NT2/D1 (cell line): ENCODE measurements around the gene PYM1.
"Not testable (repeated sequence)": the region's sequence is repeated elsewhere in the genome, so short reads cannot be mapped to it uniquely, and the experiment has no call there.

Experiments used
- DNase-seq: peaks from one replicate; pipeline ENCODE4 v3.0.0-alpha.2; 2011; ENCODE audit warnings: low read depth, low spot score
- H3K27me3 ChIP-seq: 2 replicates; pipeline ENCODE4 v1.6.0; 2011; ENCODE audit warnings: mild to moderate bottlenecking; ENCODE audit not compliant: insufficient read length, insufficient read depth
- H3K36me3 ChIP-seq: 2 replicates; pipeline ENCODE4 v1.6.1; 2011; ENCODE audit warnings: mild to moderate bottlenecking, low read length, mixed read lengths; ENCODE audit not compliant: insufficient read depth, insufficient read length
- H3K4me1 ChIP-seq: 2 replicates; pipeline ENCODE4 v1.5.1; 2011; ENCODE audit not compliant: insufficient read depth, insufficient read length
- H3K4me3 ChIP-seq: 2 replicates; pipeline ENCODE4 v1.5.1; 2011; ENCODE audit warnings: low read depth; ENCODE audit not compliant: insufficient read length
- H3K9ac ChIP-seq: 2 replicates; pipeline ENCODE4 v1.6.0; 2011; ENCODE audit warnings: low read depth; ENCODE audit not compliant: insufficient read length
- H3K9me3 ChIP-seq: 2 replicates; pipeline ENCODE4 v1.5.1; 2011; ENCODE audit warnings: mild to moderate bottlenecking, low read length; ENCODE audit not compliant: insufficient read depth
- SUZ12 ChIP-seq: IDR thresholded peaks from 2 replicates; pipeline ENCODE4 v1.6.1; 2011; ENCODE audit not compliant: insufficient read length, insufficient read depth; ENCODE audit errors: extremely low read depth
- YY1 ChIP-seq: IDR thresholded peaks from 2 replicates; pipeline ENCODE4 v1.6.1; 2011; ENCODE audit not compliant: insufficient read length, insufficient read depth
- ZNF274 ChIP-seq: IDR thresholded peaks from 2 replicates; pipeline ENCODE4 v1.6.1; 2011; ENCODE audit warnings: mild to moderate bottlenecking, low read depth, low read length

PYM1 gene

DNA sequence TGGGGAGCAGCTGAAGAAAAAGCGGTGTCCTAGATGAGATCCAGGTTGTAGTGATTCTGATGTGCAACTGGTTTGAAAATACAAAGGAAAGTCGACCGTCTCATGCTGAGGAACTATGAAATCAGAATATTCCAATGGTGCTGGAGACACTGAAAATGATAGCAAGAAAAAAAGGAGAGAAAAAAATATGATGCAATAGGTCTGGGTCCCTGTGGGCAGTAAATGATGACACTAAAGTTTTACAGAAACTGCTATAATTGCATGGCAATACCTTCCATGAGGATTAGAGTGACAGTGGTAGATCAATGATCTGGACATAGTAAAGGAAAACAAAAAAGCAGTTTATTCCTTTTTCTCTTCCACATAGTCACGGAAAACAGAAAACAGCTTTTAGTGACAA, 2.3 kb downstream of the PYM1 start:
- no peaks in the 10 kb centered on the region for H3K9me3 ChIP-seq
- TF ChIP-seq ZNF274, result no peak
- no peak for TF ChIP-seq SUZ12
- no peak for TF ChIP-seq YY1
- no peak for DNase-seq
- peaks cover 44% of the 10 kb centered on the region for H3K36me3 ChIP-seq
- no peak overlapping the region for H3K9ac ChIP-seq
- H3K4me3 ChIP-seq, result no peak overlapping the region
- H3K27me3 ChIP-seq, result no peaks in the 10 kb centered on the region
- H3K4me1 ChIP-seq, result peaks cover 2% of the 10 kb centered on the region

DNA sequence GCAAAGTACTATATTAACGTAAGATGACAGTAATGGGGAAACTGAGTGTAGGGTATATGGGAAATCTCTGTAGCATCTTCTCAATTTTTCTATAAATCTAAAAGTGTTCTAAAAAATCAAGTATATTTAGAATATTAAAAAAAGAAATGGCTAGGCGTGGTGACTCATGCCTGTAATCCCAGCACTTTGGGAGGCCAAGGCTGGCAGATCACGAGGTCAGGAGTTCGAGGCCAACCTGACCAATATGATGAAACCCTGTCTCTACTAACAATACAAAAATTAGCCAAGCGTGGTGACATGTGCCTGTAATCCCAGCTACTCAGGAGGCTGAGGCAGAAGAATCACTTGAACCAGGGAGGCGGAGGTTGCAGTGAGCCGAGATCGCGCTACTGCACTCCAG, 4.0 kb downstream of the PYM1 start:
- H3K9me3 ChIP-seq, H3K9ac ChIP-seq, H3K4me3 ChIP-seq, DNase-seq, H3K4me1 ChIP-seq, H3K27me3 ChIP-seq: not testable (repeated sequence)
- peaks cover 47% of the 10 kb centered on the region for H3K36me3 ChIP-seq

DNA sequence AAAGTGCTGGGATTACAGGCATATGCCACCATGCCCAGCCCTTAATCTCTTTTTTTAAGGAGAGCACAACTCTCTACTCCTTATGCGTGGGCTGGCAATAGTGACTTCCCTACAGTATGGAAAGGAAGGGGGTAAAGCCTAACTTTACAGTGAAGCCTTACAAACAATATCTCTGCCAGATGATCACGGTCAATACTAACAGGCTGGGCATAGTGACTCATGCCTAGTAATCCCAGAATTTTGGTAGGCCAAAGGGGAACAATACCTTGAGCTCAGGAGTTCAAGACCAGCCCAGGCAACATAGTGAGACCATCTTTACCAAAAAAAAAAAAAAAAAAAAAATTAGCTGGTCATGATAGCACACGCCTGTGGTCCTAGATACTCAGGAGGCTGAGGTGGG, 5.6 kb downstream of the PYM1 start:
- H3K9ac ChIP-seq, result no peak overlapping the region
- TF ChIP-seq ZNF274 (no peak), SUZ12 (no peak), YY1 (no peak)
- peaks cover 47% of the 10 kb centered on the region for H3K36me3 ChIP-seq
- peaks cover 2% of the 10 kb centered on the region for H3K4me1 ChIP-seq
- DNase-seq, result no peak
- H3K27me3 ChIP-seq, result no peaks in the 10 kb centered on the region
- H3K4me3 ChIP-seq, result no peak overlapping the region
- no peaks in the 10 kb centered on the region for H3K9me3 ChIP-seq

DNA sequence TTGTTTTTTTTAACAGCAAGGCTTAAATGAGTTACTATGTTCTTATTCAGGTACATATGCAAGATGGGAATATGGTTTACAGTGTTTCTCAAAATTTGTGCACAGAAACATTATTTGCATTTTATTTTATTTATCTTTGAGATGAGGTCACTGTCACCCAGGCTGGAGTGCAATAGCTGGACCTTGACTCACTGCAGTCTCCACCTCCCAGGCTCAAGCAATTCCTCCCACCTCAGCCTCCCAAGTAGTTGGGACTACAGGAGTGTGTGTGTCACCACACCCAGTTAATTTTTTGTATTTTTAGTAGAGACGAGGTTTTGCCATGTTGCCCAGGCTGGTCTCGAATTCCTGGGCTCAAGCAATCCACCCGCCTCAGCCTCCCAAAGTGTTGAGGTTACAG, 8.7 kb downstream of the PYM1 start:
- H3K4me1 ChIP-seq, DNase-seq, H3K4me3 ChIP-seq, H3K27me3 ChIP-seq, H3K9ac ChIP-seq, H3K9me3 ChIP-seq: not testable (repeated sequence)
- H3K36me3 ChIP-seq, result peaks cover 40% of the 10 kb centered on the region

DNA sequence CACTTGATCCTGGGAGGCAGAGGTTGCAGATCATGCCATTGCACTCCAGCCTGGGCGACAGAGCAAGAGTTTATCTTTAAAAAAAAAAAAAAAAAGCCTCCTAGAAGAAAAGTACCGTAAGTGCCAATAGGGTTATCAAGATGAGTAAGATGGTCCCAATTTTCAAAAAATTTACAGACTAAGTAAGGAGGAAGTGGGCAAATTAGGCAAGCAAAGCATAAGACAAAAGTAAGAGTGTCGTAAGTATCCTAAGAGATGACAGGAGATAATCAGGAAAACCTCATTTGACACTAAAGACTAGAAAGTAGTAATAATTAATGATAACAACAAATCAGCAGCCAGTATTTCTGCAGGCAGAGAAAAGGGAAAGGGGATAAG, 12.2 kb downstream of the PYM1 start:
- H3K36me3 ChIP-seq, result peaks cover 27% of the 10 kb centered on the region
- no peak overlapping the region for H3K4me3 ChIP-seq
- no peak overlapping the region for H3K9ac ChIP-seq
- no peaks in the 10 kb centered on the region for H3K4me1 ChIP-seq
- TF ChIP-seq ZNF274 (no peak), SUZ12 (no peak), YY1 (no peak)
- no peaks in the 10 kb centered on the region for H3K27me3 ChIP-seq
- H3K9me3 ChIP-seq, result no peaks in the 10 kb centered on the region
- no peak for DNase-seq

DNA sequence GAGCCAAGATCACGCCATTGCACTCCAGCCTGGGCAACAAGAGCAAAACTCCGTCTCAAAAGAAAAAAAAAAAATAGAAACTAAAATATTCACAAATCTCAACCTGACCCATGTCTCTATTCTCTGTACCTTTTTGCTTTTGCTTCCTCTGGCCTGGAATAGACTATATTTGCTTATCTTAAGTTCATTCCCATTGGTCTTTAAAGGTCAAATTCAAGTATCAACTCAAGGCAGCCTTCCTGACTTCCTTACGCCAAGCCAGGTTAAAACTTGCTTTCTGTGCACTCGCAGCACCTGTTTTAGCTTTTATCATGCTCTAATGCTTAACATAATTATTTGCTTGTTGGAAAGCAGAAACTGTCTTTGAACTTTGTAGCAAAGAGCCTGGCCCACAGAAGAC, 14.8 kb downstream of the PYM1 start:
- Histone ChIP-seq H3K27me3 (no peaks in the 10 kb centered on the region), H3K9me3 (no peaks in the 10 kb centered on the region), H3K4me3 (no peak overlapping the region), H3K9ac (no peak overlapping the region), H3K36me3 (peaks cover 24% of the 10 kb centered on the region), H3K4me1 (no peaks in the 10 kb centered on the region)
- TF ChIP-seq YY1 (no peak), SUZ12 (no peak), ZNF274 (no peak)
- DNase-seq, result no peak

DNA sequence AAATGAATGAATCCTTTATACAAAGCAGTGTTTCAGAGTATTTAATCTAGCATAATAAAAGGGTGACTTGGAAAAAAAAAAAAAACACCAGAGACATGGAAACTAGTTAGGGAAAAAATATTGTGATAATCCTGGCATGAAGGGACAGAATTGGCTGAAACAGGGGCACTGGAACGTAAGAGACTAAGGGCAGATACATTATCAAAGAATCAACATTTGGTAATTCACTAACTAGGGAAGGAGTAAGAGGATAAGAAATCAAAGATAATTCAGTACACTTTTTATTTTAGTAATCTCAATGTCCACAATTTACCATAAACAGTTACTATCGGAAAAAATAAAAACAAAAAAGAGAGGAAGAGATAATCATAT, 18.2 kb downstream of the PYM1 start:
- Histone ChIP-seq H3K4me3 (no peak overlapping the region), H3K4me1 (no peaks in the 10 kb centered on the region), H3K9ac (no peak overlapping the region), H3K9me3 (no peaks in the 10 kb centered on the region), H3K36me3 (peaks cover 15% of the 10 kb centered on the region), H3K27me3 (no peaks in the 10 kb centered on the region)
- TF ChIP-seq ZNF274 (no peak), YY1 (no peak), SUZ12 (no peak)
- no peak for DNase-seq

DNA sequence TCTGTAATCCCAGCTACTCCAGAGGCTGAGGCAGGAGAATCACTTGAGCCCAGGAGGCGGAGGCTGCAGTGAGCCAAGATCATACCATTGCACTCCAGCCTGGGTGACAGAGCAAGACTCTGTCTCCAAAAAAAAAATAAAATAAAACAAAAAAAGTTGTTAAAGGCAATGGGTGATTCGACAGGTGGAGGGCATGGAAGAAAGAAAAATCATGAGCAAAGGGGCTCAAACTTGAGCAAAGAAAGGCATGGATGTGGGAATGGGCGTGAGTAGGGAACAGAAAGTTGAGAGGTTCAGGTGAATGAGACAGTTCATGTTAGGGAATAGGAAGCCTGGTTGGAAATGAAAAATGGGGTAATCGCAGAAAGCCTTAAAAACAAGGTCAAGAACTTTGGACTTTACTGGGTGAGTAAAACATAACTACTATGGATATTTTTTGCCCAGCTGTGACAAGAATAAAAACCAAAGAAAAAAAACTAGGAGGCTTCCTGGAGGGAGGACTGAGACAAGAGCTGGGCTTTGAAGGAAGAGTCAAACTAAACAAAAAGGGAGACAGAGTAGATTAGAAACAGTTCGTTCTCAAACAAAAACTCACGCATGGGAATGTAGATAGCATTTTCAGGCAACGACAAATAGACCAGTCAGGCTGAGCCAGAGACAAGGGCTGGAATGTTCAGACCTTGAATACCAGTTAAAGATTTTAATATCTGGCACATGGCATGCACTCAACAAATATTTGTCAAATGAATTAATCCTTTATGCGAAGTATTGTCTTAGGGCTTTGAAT, 18.8 kb downstream of the PYM1 start:
- H3K36me3 ChIP-seq, result peaks cover 9% of the 10 kb centered on the region
- no peaks in the 10 kb centered on the region for H3K4me1 ChIP-seq
- TF ChIP-seq SUZ12 (no peak), YY1 (no peak)
- no peak overlapping the region for H3K4me3 ChIP-seq
- no peak overlapping the region for H3K9ac ChIP-seq
- no peaks in the 10 kb centered on the region for H3K9me3 ChIP-seq
- H3K27me3 ChIP-seq, result no peaks in the 10 kb centered on the region
- DNase-seq, result no peak
